HepG2 (cell line): Measurements from ENCODE around the gene PARN. TPM values are rescaled to one million over a fixed set of nuclear protein-coding genes. Genes with fewer than 3 reads are reported as not detected.
A peak's percentile ranks its signal among the peaks of the same experiment; 100 is the strongest.

Source experiments
- ATF7 ChIP-seq, 2 experiments: fragments of 450-650 bp in 1 of 2; sonication (generic) in 1 of 2; formaldehyde crosslinking in 1 of 2; IDR thresholded peaks; 2 replicates each; pipeline versions ENCODE4 v1.4.0 to v1.6.1; 2016 to 2020; ENCODE audit warnings: antibody characterized with exemption in 1 of 2, mild to moderate bottlenecking in 1 of 2, missing genetic modification reagents in 1 of 2
- DBP ChIP-seq: sonication (generic); formaldehyde crosslinking; IDR thresholded peaks from 2 replicates; pipeline ENCODE4 v1.4.0; 2020; ENCODE audit warnings: missing genetic modification reagents; ENCODE audit errors: not compliant biosample characterization
- FOXA1 ChIP-seq, 2 experiments: fragments of 450-650 bp in 1 of 2; sonication (generic) in 1 of 2; formaldehyde crosslinking in 1 of 2; IDR thresholded peaks; 2 replicates each; pipeline versions ENCODE4 v1.4.0 to v1.6.1; 2016 to 2020; ENCODE audit warnings: missing genetic modification reagents in 1 of 2
- FOXC1 ChIP-seq: sonication (generic); formaldehyde crosslinking; IDR thresholded peaks from 2 replicates; pipeline ENCODE4 v1.8.0; 2022; ENCODE audit warnings: mild to moderate bottlenecking, missing genetic modification reagents, borderline replicate concordance
- HNRNPLL ChIP-seq: fragments of 200-400 bp; formaldehyde crosslinking; IDR thresholded peaks from 2 replicates; pipeline ENCODE4 v1.6.1; 2017; ENCODE audit warnings: mild to moderate bottlenecking, low read depth, low read length; ENCODE audit not compliant: poor library complexity, severe bottlenecking
- KAT2B ChIP-seq: fragments of 150-350 bp; IDR thresholded peaks from 2 replicates; pipeline ENCODE4 v1.6.1; 2014; ENCODE audit warnings: low read depth, low read length, borderline replicate concordance
- MAFG ChIP-seq: sonication (generic); formaldehyde crosslinking; IDR thresholded peaks from 2 replicates; pipeline ENCODE4 v1.5.1; 2020; ENCODE audit warnings: mild to moderate bottlenecking, missing genetic modification reagents
- MEF2D ChIP-seq: sonication (generic); formaldehyde crosslinking; IDR thresholded peaks from 2 replicates; pipeline ENCODE4 v1.5.1; 2020; ENCODE audit warnings: mild to moderate bottlenecking, missing genetic modification reagents
- MTERF4 ChIP-seq: sonication (generic); formaldehyde crosslinking; IDR thresholded peaks from 2 replicates; pipeline ENCODE4 v1.8.0; 2023; ENCODE audit warnings: mild to moderate bottlenecking, missing genetic modification reagents
- NFE2L2 ChIP-seq: fragments of 150-350 bp; IDR thresholded peaks from 2 replicates; pipeline ENCODE4 v1.6.1; 2014; ENCODE audit warnings: low read length
- PBX3 ChIP-seq: sonication (generic); formaldehyde crosslinking; IDR thresholded peaks from 2 replicates; pipeline ENCODE4 v1.8.1; 2023; ENCODE audit warnings: missing genetic modification reagents, inconsistent platforms, borderline replicate concordance
- SNAPC2 ChIP-seq: sonication (generic); formaldehyde crosslinking; IDR thresholded peaks from 2 replicates; pipeline ENCODE4 v1.8.1; 2022; ENCODE audit warnings: mild to moderate bottlenecking, missing genetic modification reagents
- SRSF9 ChIP-seq: fragments of 200-400 bp; formaldehyde crosslinking; IDR thresholded peaks from 2 replicates; pipeline ENCODE4 v1.6.1; 2018; ENCODE audit warnings: borderline replicate concordance, mild to moderate bottlenecking, low read depth, low read length; ENCODE audit not compliant: insufficient read depth, poor library complexity, severe bottlenecking
- TAF1 ChIP-seq: sonication (generic); formaldehyde crosslinking; IDR thresholded peaks from 2 replicates; pipeline ENCODE4 v1.4.0; 2020; ENCODE audit warnings: missing genetic modification reagents
- ZBTB33 ChIP-seq: sonication (generic); formaldehyde crosslinking; IDR thresholded peaks from 2 replicates; pipeline ENCODE4 v1.4.0; 2020; ENCODE audit warnings: missing genetic modification reagents
- ZFP36L1 ChIP-seq: sonication (generic); formaldehyde crosslinking; IDR thresholded peaks from 2 replicates; pipeline ENCODE4 v1.8.0; 2022; ENCODE audit warnings: mild to moderate bottlenecking, missing genetic modification reagents, moderate library complexity
- ZNF263 ChIP-seq: sonication (generic); formaldehyde crosslinking; IDR thresholded peaks from 2 replicates; pipeline ENCODE4 v1.4.0; 2020; ENCODE audit warnings: missing genetic modification reagents
- ZNF329 ChIP-seq: sonication (generic); formaldehyde crosslinking; IDR thresholded peaks from 2 replicates; pipeline ENCODE4 v1.9.0; 2021; ENCODE audit warnings: low read depth, mild to moderate bottlenecking, missing genetic modification reagents
- ZNF496 ChIP-seq: sonication (generic); formaldehyde crosslinking; IDR thresholded peaks from 2 replicates; pipeline ENCODE4 v1.8.1; 2023; ENCODE audit warnings: mild to moderate bottlenecking, moderate library complexity, missing genetic modification reagents; ENCODE audit not compliant: insufficient replicate concordance
- ZNF547 ChIP-seq: sonication (generic); formaldehyde crosslinking; IDR thresholded peaks from 2 replicates; pipeline ENCODE4 v1.5.1; 2020; ENCODE audit warnings: mild to moderate bottlenecking, missing genetic modification reagents
- ZNF605 ChIP-seq: sonication (generic); formaldehyde crosslinking; IDR thresholded peaks from 2 replicates; pipeline ENCODE4 v1.8.0; 2022; ENCODE audit warnings: mild to moderate bottlenecking, missing genetic modification reagents
- ZNF737 ChIP-seq: sonication (generic); formaldehyde crosslinking; IDR thresholded peaks from 2 replicates; pipeline ENCODE4 v1.5.0; 2020; ENCODE audit warnings: missing genetic modification reagents, mild to moderate bottlenecking, borderline replicate concordance
- ZNF788 ChIP-seq: sonication (generic); formaldehyde crosslinking; IDR thresholded peaks from 2 replicates; pipeline ENCODE4 v1.5.0; 2020; ENCODE audit warnings: mild to moderate bottlenecking, missing genetic modification reagents, borderline replicate concordance
- ZNF792 ChIP-seq: IDR thresholded peaks from 2 replicates; pipeline ENCODE4 v1.6.1; 2016
- ZSCAN20 ChIP-seq: sonication (generic); formaldehyde crosslinking; IDR thresholded peaks from 2 replicates; pipeline ENCODE4 v1.4.0; 2020; ENCODE audit warnings: missing genetic modification reagents, mild to moderate bottlenecking, borderline replicate concordance
- polyA plus RNA-seq, 8 experiments: library from polyadenylated mRNA; depleted of rRNA in 3 of 8; stranded (reverse) in 7 of 8; unstranded in 1 of 8; fragments of >200 nt; fragmentation: Illumina TruSeq in 4 of 8; extraction: Trizol in 4 of 8; gene quantifications; 2 replicates each; pipeline versions ENCODE4 v1.2.1 to v1.2.3, GENCODE V29; 2011 to 2016; ENCODE audit warnings: low read depth in 4 of 8, missing spikeins in 1 of 8, mixed read lengths in 1 of 8; ENCODE audit not compliant: insufficient read depth in 1 of 8
- total RNA-seq, 5 experiments: library from RNA; depleted of rRNA; stranded (reverse); fragments of >200 nt; fragmentation: Illumina TruSeq; extraction: Trizol; gene quantifications; 2 replicates each; pipeline ENCODE4 v1.2.3, GENCODE V29; 2016; ENCODE audit warnings: low read depth in 1 of 5

Gene PARN
- total and polyA plus RNA-seq, 2 of the 13 experiments (the other 11 are each of a cell fraction or from before 2014, with no cell fraction given), result 13.3 to 47.6 TPM

- TF ChIP-seq FOXC1 (no peak), SRSF9 (no peak), ZSCAN20 (CRISPR knock-in tag) (no peak), MAFG (no peak), KAT2B (no peak), DBP (CRISPR knock-in tag) (no peak), ZNF605 (CRISPR knock-in tag) (no peak), MTERF4 (CRISPR knock-in tag) (no peak), ZFP36L1 (CRISPR knock-in tag) (no peak), ZNF547 (CRISPR knock-in tag) (no peak), ZNF263 (CRISPR knock-in tag) (no peak), SNAPC2 (CRISPR knock-in tag) (no peak), FOXA1 (IDR thresholded peaks at IDR 0.05) (no peak), FOXA1 (CRISPR knock-in tag; IDR thresholded peaks at IDR 0.05) (peak; percentile 42; the same call in 1 of the 2 replicates), ZNF788 (CRISPR knock-in tag) (no peak), TAF1 (CRISPR knock-in tag) (no peak), ZNF792 (CRISPR knock-in tag) (0 out of 2 replicates have a peak, but pooled peaks have one; percentile 21), HNRNPLL (no peak), ATF7 (IDR thresholded peaks at IDR 0.05) (no peak), ATF7 (CRISPR knock-in tag; IDR thresholded peaks at IDR 0.05) (no peak), ZNF329 (CRISPR knock-in tag) (no peak), ZBTB33 (CRISPR knock-in tag) (no peak), MEF2D (no peak), PBX3 (CRISPR knock-in tag) (no peak), NFE2L2 (no peak), ZNF737 (no peak), ZNF496 (no peak)
Measured at GRCh38 chr16:14564861-14565687, 65.0 kb downstream of the PARN start (continued).
